ENCODE data around the gene GOLPH3. TPM values are rescaled to one million over a fixed set of nuclear protein-coding genes. Genes with fewer than 3 reads are reported as not detected.

The GOLPH3 gene
- total and polyA plus RNA-seq, 2 experiments from 2014 or later: 68.5 to 96.1 TPM

DNA sequence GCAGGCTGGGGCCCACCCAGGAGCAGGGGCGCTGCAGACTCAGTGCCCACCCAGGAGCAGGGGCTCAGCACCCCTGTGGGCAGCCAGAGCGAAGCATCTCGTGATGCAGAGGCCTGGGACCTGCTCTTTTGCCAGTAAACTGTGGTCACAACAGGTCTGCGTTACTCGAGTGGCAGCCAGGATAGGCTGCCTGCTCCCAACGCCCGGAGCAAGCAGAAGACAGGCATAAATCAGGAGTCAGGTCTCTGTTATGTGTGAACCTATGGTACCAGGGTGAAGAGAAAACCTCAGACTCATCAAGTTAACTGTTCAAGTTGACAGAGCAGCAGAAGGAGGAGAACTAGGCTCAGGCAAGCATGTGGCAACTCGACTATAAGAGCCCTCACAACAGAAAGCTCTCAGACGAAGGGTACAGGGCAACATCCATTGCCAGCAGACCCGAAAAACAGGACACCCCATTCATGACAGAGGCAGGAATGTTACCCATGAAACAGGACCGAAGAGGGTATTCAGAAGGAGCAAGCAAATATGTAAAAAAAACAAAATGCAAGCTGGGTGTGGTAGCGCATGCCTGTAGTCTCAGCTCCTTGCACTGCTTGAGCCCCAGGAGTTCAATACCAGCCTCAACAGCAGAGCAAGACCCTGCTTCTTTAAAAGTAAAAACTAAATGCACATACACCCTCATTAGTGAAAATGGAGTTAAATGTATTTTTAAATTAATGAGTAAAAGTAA, 71.7 kb downstream of the GOLPH3 start:
- no peak overlapping the region for H3K4me3 Mint-ChIP-seq
- no peak overlapping the region for H2AFZ ChIP-seq
- no peaks in the 10 kb centered on the region for H3F3A ChIP-seq (replicated peaks; ENCODE audit: low read depth)
- H3K27ac Mint-ChIP-seq: no peak overlapping the region
- H3K27me3 ChIP-seq (ENCODE audit: insufficient read depth): no peaks in the 10 kb centered on the region
- H3K79me2 ChIP-seq (replicated peaks; ENCODE audit: insufficient read depth): no peaks in the 10 kb centered on the region
- H4K20me1 ChIP-seq (replicated peaks; ENCODE audit: insufficient read depth): 0 out of 2 replicates have a peak, but pooled peaks cover 13% of the 10 kb centered on the region
- no peak overlapping the region for H3K4me2 ChIP-seq
- H3K36me3 Mint-ChIP-seq (ENCODE audit: low read depth): peaks cover 78% of the 10 kb centered on the region
- no peak overlapping the region for H3K4me3 ChIP-seq
- peaks cover 4% of the 10 kb centered on the region; the same call in 2 of the 3 replicates for H3K9me3 Mint-ChIP-seq
- ATAC-seq (no peak), DNase-seq (ENCODE audit: low spot score) (no peak)
- TF ChIP-seq, protein P1, sequence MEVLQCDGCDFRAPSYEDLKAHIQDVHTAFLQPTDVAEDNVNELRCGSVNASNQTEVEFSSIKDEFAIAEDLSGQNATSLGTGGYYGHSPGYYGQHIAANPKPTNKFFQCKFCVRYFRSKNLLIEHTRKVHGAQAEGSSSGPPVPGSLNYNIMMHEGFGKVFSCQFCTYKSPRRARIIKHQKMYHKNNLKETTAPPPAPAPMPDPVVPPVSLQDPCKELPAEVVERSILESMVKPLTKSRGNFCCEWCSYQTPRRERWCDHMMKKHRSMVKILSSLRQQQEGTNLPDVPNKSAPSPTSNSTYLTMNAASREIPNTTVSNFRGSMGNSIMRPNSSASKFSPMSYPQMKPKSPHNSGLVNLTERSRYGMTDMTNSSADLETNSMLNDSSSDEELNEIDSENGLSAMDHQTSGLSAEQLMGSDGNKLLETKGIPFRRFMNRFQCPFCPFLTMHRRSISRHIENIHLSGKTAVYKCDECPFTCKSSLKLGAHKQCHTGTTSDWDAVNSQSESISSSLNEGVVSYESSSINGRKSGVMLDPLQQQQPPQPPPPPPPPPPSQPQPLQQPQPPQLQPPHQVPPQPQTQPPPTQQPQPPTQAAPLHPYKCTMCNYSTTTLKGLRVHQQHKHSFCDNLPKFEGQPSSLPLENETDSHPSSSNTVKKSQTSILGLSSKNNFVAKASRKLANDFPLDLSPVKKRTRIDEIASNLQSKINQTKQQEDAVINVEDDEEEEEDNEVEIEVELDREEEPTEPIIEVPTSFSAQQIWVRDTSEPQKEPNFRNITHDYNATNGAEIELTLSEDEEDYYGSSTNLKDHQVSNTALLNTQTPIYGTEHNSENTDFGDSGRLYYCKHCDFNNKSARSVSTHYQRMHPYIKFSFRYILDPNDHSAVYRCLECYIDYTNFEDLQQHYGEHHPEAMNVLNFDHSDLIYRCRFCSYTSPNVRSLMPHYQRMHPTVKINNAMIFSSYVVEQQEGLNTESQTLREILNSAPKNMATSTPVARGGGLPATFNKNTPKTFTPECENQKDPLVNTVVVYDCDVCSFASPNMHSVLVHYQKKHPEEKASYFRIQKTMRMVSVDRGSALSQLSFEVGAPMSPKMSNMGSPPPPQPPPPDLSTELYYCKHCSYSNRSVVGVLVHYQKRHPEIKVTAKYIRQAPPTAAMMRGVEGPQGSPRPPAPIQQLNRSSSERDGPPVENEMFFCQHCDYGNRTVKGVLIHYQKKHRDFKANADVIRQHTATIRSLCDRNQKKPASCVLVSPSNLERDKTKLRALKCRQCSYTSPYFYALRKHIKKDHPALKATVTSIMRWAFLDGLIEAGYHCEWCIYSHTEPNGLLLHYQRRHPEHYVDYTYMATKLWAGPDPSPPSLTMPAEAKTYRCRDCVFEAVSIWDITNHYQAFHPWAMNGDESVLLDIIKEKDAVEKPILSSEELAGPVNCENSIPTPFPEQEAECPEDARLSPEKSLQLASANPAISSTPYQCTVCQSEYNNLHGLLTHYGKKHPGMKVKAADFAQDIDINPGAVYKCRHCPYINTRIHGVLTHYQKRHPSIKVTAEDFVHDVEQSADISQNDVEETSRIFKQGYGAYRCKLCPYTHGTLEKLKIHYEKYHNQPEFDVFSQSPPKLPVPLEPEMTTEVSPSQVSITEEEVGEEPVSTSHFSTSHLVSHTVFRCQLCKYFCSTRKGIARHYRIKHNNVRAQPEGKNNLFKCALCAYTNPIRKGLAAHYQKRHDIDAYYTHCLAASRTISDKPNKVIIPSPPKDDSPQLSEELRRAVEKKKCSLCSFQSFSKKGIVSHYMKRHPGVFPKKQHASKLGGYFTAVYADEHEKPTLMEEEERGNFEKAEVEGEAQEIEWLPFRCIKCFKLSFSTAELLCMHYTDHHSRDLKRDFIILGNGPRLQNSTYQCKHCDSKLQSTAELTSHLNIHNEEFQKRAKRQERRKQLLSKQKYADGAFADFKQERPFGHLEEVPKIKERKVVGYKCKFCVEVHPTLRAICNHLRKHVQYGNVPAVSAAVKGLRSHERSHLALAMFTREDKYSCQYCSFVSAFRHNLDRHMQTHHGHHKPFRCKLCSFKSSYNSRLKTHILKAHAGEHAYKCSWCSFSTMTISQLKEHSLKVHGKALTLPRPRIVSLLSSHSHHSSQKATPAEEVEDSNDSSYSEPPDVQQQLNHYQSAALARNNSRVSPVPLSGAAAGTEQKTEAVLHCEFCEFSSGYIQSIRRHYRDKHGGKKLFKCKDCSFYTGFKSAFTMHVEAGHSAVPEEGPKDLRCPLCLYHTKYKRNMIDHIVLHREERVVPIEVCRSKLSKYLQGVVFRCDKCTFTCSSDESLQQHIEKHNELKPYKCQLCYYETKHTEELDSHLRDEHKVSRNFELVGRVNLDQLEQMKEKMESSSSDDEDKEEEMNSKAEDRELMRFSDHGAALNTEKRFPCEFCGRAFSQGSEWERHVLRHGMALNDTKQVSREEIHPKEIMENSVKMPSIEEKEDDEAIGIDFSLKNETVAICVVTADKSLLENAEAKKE (CRISPR knock-in tag; IDR thresholded peaks at IDR 0.05): no peak
- TF ChIP-seq NANOG (IDR thresholded peaks at IDR 0.05; ENCODE audit: borderline replicate concordance) (no peak), CREB1 (CRISPR knock-in tag; IDR thresholded peaks at IDR 0.05; ENCODE audit: low read depth) (no peak), ZNF114 (CRISPR knock-in tag; IDR thresholded peaks at IDR 0.05) (no peak), EZH2phosphoT487 (IDR thresholded peaks at IDR 0.05; ENCODE audit: unreplicated experiment) (no peak), ZNF331 (CRISPR knock-in tag; IDR thresholded peaks at IDR 0.05; ENCODE audit: low read depth) (no peak), EZH2 (IDR thresholded peaks at IDR 0.05; ENCODE audit: low read depth, unreplicated experiment) (no peak), JUNB (IDR thresholded peaks at IDR 0.05; ENCODE audit: unreplicated experiment) (no peak), STAT1 (IDR thresholded peaks at IDR 0.05; ENCODE audit: unreplicated experiment) (no peak), POLR2AphosphoS5 (IDR thresholded peaks at IDR 0.05; ENCODE audit: low read depth) (no peak)
- TF ChIP-seq, protein P2, sequence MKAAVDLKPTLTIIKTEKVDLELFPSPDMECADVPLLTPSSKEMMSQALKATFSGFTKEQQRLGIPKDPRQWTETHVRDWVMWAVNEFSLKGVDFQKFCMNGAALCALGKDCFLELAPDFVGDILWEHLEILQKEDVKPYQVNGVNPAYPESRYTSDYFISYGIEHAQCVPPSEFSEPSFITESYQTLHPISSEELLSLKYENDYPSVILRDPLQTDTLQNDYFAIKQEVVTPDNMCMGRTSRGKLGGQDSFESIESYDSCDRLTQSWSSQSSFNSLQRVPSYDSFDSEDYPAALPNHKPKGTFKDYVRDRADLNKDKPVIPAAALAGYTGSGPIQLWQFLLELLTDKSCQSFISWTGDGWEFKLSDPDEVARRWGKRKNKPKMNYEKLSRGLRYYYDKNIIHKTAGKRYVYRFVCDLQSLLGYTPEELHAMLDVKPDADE (IDR thresholded peaks at IDR 0.05): no peak
- TF ChIP-seq, protein P3, sequence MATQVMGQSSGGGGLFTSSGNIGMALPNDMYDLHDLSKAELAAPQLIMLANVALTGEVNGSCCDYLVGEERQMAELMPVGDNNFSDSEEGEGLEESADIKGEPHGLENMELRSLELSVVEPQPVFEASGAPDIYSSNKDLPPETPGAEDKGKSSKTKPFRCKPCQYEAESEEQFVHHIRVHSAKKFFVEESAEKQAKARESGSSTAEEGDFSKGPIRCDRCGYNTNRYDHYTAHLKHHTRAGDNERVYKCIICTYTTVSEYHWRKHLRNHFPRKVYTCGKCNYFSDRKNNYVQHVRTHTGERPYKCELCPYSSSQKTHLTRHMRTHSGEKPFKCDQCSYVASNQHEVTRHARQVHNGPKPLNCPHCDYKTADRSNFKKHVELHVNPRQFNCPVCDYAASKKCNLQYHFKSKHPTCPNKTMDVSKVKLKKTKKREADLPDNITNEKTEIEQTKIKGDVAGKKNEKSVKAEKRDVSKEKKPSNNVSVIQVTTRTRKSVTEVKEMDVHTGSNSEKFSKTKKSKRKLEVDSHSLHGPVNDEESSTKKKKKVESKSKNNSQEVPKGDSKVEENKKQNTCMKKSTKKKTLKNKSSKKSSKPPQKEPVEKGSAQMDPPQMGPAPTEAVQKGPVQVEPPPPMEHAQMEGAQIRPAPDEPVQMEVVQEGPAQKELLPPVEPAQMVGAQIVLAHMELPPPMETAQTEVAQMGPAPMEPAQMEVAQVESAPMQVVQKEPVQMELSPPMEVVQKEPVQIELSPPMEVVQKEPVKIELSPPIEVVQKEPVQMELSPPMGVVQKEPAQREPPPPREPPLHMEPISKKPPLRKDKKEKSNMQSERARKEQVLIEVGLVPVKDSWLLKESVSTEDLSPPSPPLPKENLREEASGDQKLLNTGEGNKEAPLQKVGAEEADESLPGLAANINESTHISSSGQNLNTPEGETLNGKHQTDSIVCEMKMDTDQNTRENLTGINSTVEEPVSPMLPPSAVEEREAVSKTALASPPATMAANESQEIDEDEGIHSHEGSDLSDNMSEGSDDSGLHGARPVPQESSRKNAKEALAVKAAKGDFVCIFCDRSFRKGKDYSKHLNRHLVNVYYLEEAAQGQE (IDR thresholded peaks at IDR 0.05; ENCODE audit: unreplicated experiment): no peak
- TF ChIP-seq, protein P4, sequence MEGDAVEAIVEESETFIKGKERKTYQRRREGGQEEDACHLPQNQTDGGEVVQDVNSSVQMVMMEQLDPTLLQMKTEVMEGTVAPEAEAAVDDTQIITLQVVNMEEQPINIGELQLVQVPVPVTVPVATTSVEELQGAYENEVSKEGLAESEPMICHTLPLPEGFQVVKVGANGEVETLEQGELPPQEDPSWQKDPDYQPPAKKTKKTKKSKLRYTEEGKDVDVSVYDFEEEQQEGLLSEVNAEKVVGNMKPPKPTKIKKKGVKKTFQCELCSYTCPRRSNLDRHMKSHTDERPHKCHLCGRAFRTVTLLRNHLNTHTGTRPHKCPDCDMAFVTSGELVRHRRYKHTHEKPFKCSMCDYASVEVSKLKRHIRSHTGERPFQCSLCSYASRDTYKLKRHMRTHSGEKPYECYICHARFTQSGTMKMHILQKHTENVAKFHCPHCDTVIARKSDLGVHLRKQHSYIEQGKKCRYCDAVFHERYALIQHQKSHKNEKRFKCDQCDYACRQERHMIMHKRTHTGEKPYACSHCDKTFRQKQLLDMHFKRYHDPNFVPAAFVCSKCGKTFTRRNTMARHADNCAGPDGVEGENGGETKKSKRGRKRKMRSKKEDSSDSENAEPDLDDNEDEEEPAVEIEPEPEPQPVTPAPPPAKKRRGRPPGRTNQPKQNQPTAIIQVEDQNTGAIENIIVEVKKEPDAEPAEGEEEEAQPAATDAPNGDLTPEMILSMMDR (conservative IDR thresholded peaks at IDR 0.05; ENCODE audit: low read depth in 2 of 2): no peak
- H3K9me2 ChIP-seq (ENCODE audit: insufficient read depth): no peaks in the 10 kb centered on the region
- no peaks in the 10 kb centered on the region for H3K4me1 ChIP-seq (ENCODE audit: insufficient read depth)
- peaks cover 10% of the 10 kb centered on the region for H3K27me3 Mint-ChIP-seq (ENCODE audit: insufficient read depth, low read depth, poor library complexity)
- no peak overlapping the region for H3K27ac ChIP-seq (ENCODE audit: low read depth)
- peaks cover 26% of the 10 kb centered on the region for H3K36me3 ChIP-seq (ENCODE audit: insufficient read depth)
- H3K4me1 Mint-ChIP-seq: no peaks in the 10 kb centered on the region; the same call in 2 of the 3 replicates

All from GM23338 (cell line).